LNCaP clone FGC (cell line): ENCODE data around the gene CNDP2.
A peak's percentile ranks its signal among the peaks of the same experiment; 100 is the strongest.

Source experiments
- DNase-seq: peaks from one replicate; pipeline ENCODE4 v3.0.0-alpha.2; 2011; ENCODE audit warnings: low read depth
- H3K4me3 ChIP-seq: 2 replicates; pipeline ENCODE4 v1.5.1; 2011; ENCODE audit warnings: mild to moderate bottlenecking, low read depth, low read length, control low read depth
- TF ChIP-seq, protein P1 (sequence below): IDR thresholded peaks from 2 replicates; pipeline ENCODE4 v1.5.1; 2012; ENCODE audit warnings: mild to moderate bottlenecking; ENCODE audit not compliant: control insufficient read depth, insufficient read depth; ENCODE audit errors: extremely low read depth

The CNDP2 gene

GRCh38 chr18:74495581-74496507, at the start of gene CNDP2:
TSS of gene CNDP2 (plus strand) at chr18:74496363. CDS start at chr18:74499974, 3,611 bp downstream.
- DNase-seq, result peak; percentile 96
- peak within 1 kb of the TSS; percentile 80 for H3K4me3 ChIP-seq

GRCh38 chr18:74446631-74447403, 49.3 kb upstream of the CNDP2 start:
- TF ChIP-seq, protein P1, sequence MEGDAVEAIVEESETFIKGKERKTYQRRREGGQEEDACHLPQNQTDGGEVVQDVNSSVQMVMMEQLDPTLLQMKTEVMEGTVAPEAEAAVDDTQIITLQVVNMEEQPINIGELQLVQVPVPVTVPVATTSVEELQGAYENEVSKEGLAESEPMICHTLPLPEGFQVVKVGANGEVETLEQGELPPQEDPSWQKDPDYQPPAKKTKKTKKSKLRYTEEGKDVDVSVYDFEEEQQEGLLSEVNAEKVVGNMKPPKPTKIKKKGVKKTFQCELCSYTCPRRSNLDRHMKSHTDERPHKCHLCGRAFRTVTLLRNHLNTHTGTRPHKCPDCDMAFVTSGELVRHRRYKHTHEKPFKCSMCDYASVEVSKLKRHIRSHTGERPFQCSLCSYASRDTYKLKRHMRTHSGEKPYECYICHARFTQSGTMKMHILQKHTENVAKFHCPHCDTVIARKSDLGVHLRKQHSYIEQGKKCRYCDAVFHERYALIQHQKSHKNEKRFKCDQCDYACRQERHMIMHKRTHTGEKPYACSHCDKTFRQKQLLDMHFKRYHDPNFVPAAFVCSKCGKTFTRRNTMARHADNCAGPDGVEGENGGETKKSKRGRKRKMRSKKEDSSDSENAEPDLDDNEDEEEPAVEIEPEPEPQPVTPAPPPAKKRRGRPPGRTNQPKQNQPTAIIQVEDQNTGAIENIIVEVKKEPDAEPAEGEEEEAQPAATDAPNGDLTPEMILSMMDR, result no peak
- H3K4me3 ChIP-seq, result no peak overlapping the region
- no peak for DNase-seq

More at GRCh38 chr18:74495581-74496507, at the start of gene CNDP2:
- TF ChIP-seq, protein P1, result no peak

DNA sequence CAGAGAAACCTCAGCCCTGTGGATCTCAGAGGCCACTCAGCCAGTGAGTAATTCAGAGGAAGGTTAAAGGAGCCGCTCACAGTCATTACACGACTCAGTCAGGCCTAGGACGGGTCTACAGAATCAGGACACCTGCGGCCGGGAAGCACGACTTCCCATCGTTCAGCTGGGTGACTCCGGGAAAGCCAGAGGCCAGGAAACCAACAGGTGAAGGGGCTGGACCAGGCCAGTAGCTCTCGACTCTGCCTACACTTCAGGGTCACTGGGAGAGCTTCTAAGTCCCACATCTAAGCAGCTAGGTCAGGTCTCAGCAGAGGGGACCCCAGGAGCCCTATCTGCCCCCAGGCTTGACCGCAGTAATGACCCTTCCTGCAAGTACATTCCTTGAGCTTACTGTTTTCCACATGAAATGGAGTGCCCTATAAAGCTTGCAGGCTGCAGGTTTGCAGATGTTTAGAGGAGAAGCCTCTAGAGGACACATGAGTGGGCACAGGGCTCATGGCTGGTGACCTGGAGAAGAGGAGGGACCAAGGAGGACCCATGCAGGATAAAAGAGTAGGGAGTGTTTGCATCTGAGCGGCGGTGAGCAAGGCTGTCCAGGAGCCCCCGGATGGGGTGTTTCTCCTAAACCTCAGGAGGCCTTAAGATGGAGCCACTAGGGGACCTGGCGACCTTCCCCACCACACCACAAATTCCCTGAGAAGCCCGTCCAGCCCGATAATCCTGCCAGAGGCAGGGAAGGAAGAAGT, 48.6 kb upstream of the CNDP2 start:
- TF ChIP-seq, protein P1, result no peak
- DNase-seq, result no peak
- no peak overlapping the region for H3K4me3 ChIP-seq

- TF ChIP-seq, protein P1, result no peak
- DNase-seq, result no peak
- no peak overlapping the region for H3K4me3 ChIP-seq
Observed at GRCh38 chr18:74450626-74451025, 45.5 kb upstream of the CNDP2 start.

DNA sequence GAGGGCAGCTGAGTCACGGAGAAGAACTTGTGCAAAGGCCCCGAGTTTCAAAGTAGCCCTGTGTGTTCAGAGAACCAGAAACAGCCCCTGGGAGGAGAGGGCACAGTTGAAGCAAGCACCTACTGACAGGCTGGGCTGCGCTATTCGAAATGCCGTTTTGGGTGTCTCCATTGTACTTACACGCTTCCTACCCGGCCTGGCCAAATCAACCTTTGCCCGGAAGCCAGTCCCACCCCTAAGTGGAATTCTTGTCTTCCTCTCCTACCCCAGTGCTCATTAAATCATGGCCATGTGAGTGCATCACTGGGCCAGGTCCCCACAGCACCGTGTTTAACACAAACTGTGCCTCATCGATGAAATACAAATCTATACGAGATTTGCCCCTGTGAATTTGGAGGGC, 45.0 kb upstream of the CNDP2 start:
- no peak overlapping the region for H3K4me3 ChIP-seq
- TF ChIP-seq, protein P1, result no peak
- no peak for DNase-seq

DNA sequence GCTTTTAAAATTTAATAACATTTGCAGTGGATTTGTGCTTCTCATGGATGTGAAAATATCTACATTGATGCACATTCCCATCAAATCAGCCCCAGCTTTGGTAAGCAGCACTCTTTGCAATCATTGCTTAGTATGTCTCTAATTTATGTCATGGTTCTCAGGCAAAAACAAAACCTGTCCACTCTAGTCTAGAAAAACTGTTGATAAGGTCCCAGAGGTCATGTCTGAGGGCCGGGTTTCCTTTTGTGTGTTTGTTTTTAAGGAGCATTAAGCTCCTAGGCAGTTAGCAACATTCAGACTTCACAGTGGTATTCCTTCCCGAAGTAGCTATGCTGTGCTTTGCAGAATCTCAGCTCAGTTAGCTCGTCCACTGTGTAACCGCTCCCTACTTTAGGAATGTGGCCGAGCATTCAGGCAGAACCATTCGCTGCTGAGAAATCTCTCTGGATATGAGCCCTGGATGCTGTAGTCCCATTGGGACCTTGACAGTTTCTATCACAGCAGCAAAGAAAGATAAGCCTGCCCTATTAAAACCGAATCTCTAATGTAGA, 43.1 kb upstream of the CNDP2 start:
- no peak for DNase-seq
- no peak overlapping the region for H3K4me3 ChIP-seq
- TF ChIP-seq, protein P1, result no peak
